ENCODE data around the gene MYO1D. TPM values are rescaled to one million over a fixed set of nuclear protein-coding genes. Genes with fewer than 3 reads are reported as not detected.

Gene MYO1D
- polyA plus RNA-seq, 4 donors = 10.3 to 30.6 (median 27.6) TPM

DNA sequence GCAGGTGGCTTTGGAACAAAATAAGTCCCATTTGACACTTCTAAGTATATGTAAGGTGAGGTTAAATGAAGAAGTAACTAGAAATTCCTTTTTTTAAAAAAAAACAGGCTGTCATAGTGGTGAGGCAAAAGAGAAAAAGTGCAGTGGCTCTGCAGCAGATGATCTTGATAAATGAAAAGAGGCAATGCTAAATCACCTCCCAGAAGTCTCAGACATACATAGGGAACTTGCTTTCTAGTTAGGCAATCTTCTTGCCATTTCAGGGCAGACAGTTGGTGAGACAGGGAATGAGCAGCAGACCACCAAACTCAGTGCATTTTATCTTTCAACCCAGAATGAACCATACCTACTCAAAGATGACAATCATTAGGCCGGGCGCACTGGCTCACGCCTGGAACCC lies 90.8 kb downstream of the MYO1D start:
- DNase-seq (ENCODE audit: low read depth in 4 of 4, low spot score in 3 of 4) = no peak

DNA sequence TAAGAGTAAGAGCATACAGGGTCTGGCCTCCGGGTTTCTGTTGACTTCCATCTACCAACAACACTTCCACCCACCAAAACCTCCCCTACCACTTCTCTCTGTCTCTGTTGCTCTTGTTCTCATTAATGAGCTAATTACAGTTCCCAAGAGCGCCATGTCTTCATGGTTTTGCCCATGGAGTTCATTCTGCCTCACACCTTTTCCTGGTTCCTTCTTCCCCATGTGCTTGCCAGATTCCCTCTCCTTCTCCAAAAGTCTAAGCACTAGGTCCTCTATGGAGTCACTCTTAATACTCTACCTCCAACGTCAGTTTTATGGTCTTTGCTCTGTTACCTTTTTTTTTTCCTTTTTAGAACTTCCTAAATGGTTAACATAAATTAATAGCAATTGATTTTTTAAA lies 92.8 kb downstream of the MYO1D start:
- no peak for DNase-seq (ENCODE audit: low read depth in 4 of 4, low spot score in 3 of 4)

GRCh38 chr17:32783602-32784001 lies 93.3 kb downstream of the MYO1D start:
- DNase-seq (ENCODE audit: low read depth in 4 of 4, low spot score in 3 of 4) = peak; percentile 12 to 32 (median 22)

DNA sequence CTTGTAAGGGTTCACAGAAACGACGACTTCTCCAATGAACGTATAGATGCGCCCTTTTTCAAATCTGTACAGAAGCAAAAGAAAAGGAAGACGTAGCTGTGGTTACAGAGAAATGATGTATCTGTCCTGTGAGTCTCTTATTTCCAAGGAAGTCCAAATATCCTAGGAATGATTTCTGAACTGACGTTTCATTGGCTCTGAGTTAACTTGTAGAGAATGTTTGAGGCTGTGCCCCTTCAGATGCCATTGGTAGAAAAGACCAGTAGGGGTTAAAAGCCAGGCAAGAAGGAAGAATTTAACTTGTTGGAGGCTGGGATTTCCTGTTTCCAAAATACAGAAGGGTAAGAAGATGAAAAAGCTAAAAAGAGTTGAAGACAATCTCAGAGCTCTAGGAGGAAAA lies 96.2 kb downstream of the MYO1D start:
- no peak for DNase-seq (ENCODE audit: low read depth in 4 of 4, low spot score in 3 of 4)

GRCh38 chr17:32777922-32778321 lies 99.0 kb downstream of the MYO1D start:
- DNase-seq (ENCODE audit: low read depth in 4 of 4, low spot score in 3 of 4) = no peak

DNA sequence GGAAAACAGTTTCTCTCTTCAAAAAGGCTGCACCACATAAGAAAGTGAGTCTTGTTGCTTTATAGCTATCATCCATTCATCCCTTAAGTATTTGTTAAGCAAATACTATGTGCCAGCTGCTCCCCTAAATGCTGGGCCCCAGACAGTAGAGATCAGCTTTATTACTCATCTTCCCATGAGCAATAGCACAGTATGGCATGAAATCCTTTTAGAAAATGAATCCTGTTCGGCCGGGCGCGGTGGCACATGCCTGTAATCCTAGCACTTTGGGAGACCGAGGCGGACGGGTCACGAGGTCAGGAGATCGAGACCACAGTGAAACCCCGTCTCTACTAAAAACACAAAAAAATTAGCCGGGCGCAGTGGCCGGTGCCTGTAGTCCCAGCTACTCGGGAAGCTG lies 99.5 kb downstream of the MYO1D start:
- no peak for DNase-seq (ENCODE audit: low read depth in 4 of 4, low spot score in 3 of 4)

GRCh38 chr17:32774695-32775084 lies 102.2 kb downstream of the MYO1D start:
- DNase-seq (ENCODE audit: low read depth in 4 of 4, low spot score in 3 of 4) = no peak

DNA sequence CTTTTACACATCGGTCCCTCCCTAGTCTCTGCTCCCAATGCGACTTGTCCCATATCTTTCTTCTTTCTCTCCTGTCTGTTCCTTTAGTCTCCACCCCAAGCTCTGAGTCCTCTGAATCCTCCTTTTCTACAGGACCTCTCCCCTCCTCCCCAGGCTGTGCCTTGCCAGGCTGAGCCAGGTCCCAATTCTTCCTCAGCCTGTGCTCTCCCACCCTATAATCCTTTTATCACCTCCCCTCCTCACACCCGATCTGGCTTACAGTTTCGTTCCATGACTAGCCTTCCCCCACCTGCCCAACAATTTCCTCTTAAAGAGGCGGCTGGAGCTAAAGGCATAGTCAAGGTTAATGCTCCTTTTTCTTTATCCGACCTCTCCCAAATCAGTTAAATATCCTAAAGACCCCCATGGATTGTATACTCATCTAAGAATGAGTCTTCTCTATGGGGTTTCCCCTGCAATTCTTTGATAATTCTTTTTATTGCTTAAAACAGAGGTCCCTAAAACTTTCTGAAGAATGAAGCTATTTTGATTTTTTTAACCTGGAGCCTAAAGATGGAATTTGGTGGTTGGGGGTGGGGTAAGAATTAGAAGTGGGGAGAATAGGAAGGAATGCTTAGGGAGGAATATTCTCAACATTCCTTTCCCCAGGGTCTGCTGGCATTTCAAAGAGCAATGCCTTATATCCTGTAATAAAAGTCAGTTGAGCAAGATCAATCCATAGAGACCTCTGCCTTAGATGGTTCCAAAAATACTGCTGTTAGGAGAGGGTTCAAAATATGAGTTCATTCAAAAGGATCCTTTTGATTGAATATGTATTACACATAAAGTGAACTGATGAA lies 102.8 kb downstream of the MYO1D start:
- DNase-seq (ENCODE audit: low read depth in 4 of 4, low spot score in 3 of 4) = no peak

DNA sequence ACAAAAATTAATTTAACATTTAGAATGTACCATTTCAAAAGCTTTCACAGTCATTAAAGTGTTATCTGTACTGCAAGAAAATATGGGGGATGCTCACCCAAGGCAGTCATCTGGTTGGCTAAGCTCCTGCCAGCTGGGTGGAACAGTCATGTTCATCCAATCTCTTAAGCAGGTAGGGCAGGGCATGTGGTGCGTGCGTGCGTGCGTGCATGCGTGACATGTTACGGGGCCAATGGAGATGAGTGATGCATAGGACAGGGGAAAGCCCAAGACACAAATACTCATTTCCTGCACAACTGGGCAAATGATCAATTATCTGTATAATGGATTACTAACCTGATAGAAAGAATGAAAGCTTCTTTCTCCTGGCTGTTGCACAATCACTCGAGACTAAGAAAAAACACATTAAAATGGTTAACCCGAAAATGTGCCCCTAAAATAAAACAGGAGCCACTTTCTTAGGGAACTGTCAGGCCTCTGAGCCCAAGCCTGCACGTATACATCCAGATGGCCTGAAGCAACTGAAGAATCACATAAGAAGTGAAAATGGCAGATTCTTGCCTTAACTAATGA lies 104.4 kb downstream of the MYO1D start:
- no peak for DNase-seq (ENCODE audit: low read depth in 4 of 4, low spot score in 3 of 4)

- no peak for DNase-seq (ENCODE audit: low read depth in 4 of 4, low spot score in 3 of 4)
Measured at GRCh38 chr17:32771396-32771795, 105.5 kb downstream of the MYO1D start.

- DNase-seq (ENCODE audit: low read depth in 4 of 4, low spot score in 3 of 4) = no peak
Measured at GRCh38 chr17:32769846-32770245, 107.1 kb downstream of the MYO1D start.

DNA sequence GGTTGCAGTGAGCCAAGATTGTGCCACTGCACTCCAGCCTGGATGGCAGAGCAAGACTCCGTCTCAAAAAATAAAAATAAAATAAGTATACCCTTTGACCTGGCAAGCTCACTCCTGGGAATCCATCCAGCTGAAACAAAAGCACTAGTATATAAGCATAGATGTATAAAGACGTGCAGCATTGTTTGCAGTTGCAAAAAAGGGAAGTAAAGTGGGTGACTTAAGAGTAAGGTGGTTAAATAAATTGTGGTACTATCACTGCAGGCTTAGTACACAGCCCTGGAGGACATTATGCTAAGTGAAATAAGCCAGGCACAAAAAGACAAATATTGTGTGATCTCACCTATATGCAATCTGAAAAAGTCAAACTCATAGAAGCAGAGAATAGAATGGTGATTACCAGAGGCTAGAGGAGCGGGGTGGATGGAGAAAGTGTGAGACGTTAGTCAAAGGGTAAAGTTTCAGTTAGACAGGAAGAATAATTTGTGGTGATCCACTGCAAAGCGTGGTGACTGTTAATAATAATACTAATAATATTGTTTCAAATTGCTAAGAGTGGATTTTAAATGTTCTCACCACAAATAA lies 113.0 kb downstream of the MYO1D start:
- no peak for DNase-seq (ENCODE audit: low read depth in 4 of 4, low spot score in 3 of 4)

GRCh38 chr17:32759476-32759875 lies 117.4 kb downstream of the MYO1D start:
- DNase-seq (ENCODE audit: low read depth in 4 of 4, low spot score in 3 of 4) = no peak

- no peak for DNase-seq (ENCODE audit: low read depth in 4 of 4, low spot score in 3 of 4)
Measured at GRCh38 chr17:32757963-32758362, 119.0 kb downstream of the MYO1D start.

DNA sequence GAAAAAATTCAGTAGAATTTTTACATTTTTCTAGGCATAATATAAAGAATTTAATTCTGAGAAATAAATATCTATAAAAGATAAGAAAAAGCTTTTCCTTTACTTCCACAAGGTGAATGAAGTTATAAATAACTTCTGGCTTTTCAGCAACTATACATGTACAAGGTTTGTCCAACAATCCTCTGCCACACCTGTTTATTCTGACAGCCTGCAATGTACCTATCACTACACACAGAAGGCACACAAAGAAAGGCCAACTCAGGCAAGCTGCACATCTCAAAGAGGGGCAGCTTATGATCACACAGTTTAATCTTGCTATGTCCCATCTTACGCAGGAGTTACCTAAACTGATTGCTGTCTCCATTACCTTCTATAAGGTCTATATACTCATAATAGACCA lies 120.2 kb downstream of the MYO1D start:
- DNase-seq (ENCODE audit: low read depth in 4 of 4, low spot score in 3 of 4) = no peak

DNA sequence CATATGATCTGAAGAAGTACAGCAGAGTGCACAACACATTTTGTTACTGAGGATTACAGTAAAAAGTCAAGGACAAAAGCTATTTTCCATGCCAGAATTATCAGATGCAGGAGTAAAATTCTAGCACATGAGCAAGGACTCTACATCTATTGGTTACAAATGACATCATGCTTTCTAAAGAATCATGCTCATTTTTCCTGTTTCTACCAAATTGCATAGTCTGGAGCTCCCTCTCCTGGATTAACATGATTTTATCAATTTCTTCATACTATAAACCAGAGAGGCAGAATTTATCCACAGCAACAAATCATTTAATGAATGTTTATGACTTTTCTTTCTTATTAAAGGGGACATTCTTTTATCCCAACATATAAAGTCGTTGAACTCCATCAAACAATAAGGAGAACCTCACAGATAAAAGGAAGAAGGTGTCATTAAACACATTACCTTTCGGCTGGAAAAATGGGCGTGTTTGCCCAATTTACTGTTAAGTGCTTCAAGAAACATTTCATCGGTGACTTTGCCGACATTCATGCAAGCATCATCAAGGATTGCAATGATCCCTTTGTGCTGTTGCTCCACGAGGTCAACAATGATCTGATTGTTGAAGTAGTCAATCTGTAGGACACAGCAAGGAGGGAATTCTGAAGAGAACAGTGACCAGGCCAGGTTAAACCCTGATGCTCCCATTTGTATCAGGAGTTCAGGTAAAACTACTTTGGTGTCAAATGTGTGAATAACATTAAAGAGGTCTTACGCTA lies 121.7 kb downstream of the MYO1D start:
- peak; percentile 25 to 48 (median 36) for DNase-seq (ENCODE audit: low read depth in 4 of 4, low spot score in 3 of 4)

GRCh38 chr17:32752934-32753333 lies 124.0 kb downstream of the MYO1D start:
- DNase-seq (ENCODE audit: low read depth in 4 of 4, low spot score in 3 of 4) = no peak

DNA sequence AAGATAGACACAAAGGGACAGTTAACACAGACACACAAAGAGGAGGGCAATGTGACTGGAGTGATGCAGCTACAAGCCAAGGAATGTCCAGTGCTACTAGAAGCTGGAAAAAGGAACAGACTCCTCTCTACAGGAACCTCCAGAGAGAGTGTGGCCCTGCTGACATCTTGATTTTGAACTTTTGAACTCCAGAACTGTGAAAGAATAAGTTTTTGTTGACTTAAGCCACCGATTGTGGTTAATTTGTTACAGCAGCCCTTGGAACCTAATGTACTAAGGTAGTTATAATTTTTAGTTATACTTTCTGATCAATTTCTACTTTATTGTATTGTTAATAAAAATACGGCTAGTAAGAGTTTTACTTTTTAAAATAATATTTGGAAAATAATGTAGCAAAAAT lies 129.1 kb downstream of the MYO1D start:
- no peak for DNase-seq (ENCODE audit: low read depth in 4 of 4, low spot score in 3 of 4)

- no peak for DNase-seq (ENCODE audit: low read depth in 4 of 4, low spot score in 3 of 4)
Measured at GRCh38 chr17:32746698-32747097, 130.2 kb downstream of the MYO1D start.

DNA sequence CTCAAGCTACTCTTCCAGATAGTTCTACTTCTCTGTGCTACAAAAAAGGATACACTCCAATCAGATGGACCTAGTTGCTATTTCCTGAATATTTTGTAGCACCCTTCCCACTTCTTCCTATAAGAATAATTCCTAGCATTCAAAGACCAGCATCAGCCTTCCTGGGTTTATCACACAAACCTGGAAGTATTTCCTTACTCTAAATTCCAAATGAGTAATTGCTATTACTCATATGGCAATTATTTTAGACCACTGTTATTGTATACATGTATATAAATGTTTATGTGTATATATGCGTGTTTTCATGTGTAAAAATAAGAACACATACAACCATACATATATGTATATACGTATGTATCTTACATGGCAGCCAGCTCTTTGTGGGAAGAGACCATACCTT lies 130.6 kb downstream of the MYO1D start:
- no peak for DNase-seq (ENCODE audit: low read depth in 4 of 4, low spot score in 3 of 4)

Data from left renal pelvis (tissue), 4 donors.